ENCODE measurements around the gene PPARD. TPM values are rescaled to one million over a fixed set of nuclear protein-coding genes. Genes with fewer than 3 reads are reported as not detected.

The PPARD gene
- total RNA-seq, 4 donors from 2014 or later, result 22.6 to 33.8 (median 27.1) TPM

- DNase-seq (ENCODE audit: low spot score in 2 of 2), result peak in 1 of 2 donors; percentile 41
- TF ChIP-seq CTCF (IDR thresholded peaks at IDR 0.05) (peak in 1 of 3 donors; percentile 30), POLR2A (IDR thresholded peaks at IDR 0.05) (no peak)
- H3K4me3 ChIP-seq (ENCODE audit: low read depth, poor library complexity, severe bottlenecking), result no peak overlapping the region
- intact Hi-C loops (cut with DNase I; ENCODE audit: low total_unique reads), result no loop called here
- 50 to 52% methylated on average over 7 of the region's 7 CpGs for WGBS, 2 donors
These were observed 72.9 kb downstream of the PPARD start for GRCh38 chr6:35415065-35415891.

GRCh38 chr6:35417979-35418661, 75.8 kb downstream of the PPARD start:
- intact Hi-C loops (cut with DNase I; ENCODE audit: low total_unique reads), result no loop called here
- DNase-seq (ENCODE audit: low spot score in 2 of 2), result no peak

GRCh38 chr6:35419417-35419816, 77.1 kb downstream of the PPARD start:
- no peak for TF ChIP-seq CTCF (IDR thresholded peaks at IDR 0.05)
- no peak for TF ChIP-seq POLR2A (IDR thresholded peaks at IDR 0.05)
- H3K4me3 ChIP-seq (ENCODE audit: low read depth, poor library complexity, severe bottlenecking), result no peak overlapping the region
- intact Hi-C loops (cut with DNase I; ENCODE audit: low total_unique reads), result no loop called here
- DNase-seq (ENCODE audit: low spot score in 2 of 2), result no peak
- WGBS, 2 donors, result 71 to 76% methylated on average over 5 of the region's 5 CpGs

More at GRCh38 chr6:35417979-35418661, 75.8 kb downstream of the PPARD start:
- WGBS, 2 donors, result 85 to 87% methylated on average over 13 to 14 of the region's 14 CpGs
- no peak overlapping the region for H3K4me3 ChIP-seq (ENCODE audit: low read depth, poor library complexity, severe bottlenecking)
- no peak for TF ChIP-seq CTCF (IDR thresholded peaks at IDR 0.05)
- no peak for TF ChIP-seq POLR2A (IDR thresholded peaks at IDR 0.05)

- intact Hi-C loops (cut with DNase I; ENCODE audit: low total_unique reads), result no loop called here
- no peak for TF ChIP-seq POLR2A (IDR thresholded peaks at IDR 0.05)
- no peak for TF ChIP-seq CTCF (IDR thresholded peaks at IDR 0.05)
- WGBS, 2 donors, result 91 to 94% methylated on average over 9 to 13 of the region's 14 CpGs
These were observed 77.6 kb downstream of the PPARD start for GRCh38 chr6:35419961-35420360.

GRCh38 chr6:35425284-35425683, 82.9 kb downstream of the PPARD start:
- no peak for DNase-seq (ENCODE audit: low spot score in 2 of 2)
- no peak overlapping the region for H3K4me3 ChIP-seq (ENCODE audit: low read depth, poor library complexity, severe bottlenecking)
- WGBS, 2 donors, result 63 to 64% methylated on average over 3 of the region's 3 CpGs
- TF ChIP-seq POLR2A (IDR thresholded peaks at IDR 0.05) (no peak), CTCF (IDR thresholded peaks at IDR 0.05) (no peak)
- intact Hi-C loops (cut with DNase I; ENCODE audit: low total_unique reads), result no loop called here

More at GRCh38 chr6:35419961-35420360, 77.6 kb downstream of the PPARD start:
- H3K4me3 ChIP-seq (ENCODE audit: low read depth, poor library complexity, severe bottlenecking), result no peak overlapping the region
- DNase-seq (ENCODE audit: low spot score in 2 of 2), result no peak

Data from lower leg skin (tissue), 4 donors.